Measurements from ENCODE around the gene CRK.
A peak's percentile ranks its signal among the peaks of the same experiment; 100 is the strongest.

DNA sequence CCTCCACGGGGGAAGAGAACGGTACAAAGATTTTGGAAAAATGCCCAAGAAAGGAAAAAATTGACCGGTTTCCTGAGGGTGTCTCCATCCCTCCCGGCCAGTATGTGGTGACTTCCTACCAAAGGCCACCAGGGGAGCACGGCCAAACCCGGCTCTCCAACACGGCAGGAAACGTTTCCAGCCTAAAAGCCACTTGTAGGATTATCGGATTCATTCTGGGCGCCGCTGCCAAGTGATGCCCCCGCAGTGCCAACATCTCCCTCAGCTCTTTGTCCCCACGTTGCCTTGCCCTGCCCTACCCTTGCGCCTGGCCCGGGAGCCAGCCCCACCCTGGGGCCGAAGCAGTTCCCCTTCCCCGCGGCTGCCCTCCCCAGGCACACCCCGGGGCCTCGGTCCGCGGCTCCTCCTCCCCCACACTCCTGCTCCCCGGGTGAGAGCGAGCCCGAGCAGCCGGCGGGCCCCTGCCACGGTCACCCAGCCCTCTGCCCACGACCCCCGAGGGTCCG is 688 bp downstream of the CRK start:
- peak in 1 of 2 donors; percentile 11 for TF ChIP-seq POLR2AphosphoS5 (IDR thresholded peaks at IDR 0.05; ENCODE audit: insufficient read depth in 1 of 2, low read depth in 1 of 2)
- peak in 2 of 3 experiments; percentile 15 to 57 for TF ChIP-seq CTCF (IDR thresholded peaks at IDR 0.05)
- no peak for TF ChIP-seq POLR2A (IDR thresholded peaks at IDR 0.05)
